ENCODE data around the gene YIPF1.

The YIPF1 gene

DNA sequence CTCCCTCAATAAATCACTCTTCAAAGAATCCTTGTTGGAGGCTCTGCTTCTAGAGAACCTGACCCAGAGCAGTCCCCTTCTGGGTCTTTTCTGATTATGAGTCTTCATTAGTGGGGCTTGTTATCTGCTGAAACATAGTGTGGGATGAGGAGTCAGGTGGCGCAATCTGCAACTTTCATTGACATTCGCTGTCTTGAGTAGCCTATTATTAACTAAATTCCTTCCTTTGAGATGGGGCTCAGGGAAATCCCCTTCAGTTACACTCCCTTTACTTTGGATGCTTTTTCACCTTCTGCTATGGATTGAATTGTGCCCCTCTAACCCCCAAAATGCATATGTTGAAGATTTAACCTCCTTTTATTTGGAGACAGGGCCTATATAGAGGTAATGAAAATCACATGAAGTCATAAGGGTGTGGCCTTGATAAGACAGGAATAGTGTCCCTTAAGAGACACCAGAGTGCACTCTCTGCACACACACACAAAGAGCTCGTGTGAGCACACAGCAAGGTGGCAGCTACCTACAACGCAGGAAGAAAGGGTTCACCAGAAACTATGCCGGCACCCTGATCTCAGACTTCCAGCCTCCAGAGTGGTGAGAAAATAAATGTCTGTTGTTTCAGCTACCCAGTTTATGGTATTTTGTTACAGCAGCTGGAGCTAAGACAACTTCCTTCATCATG, 23.9 kb upstream of the YIPF1 start:
- no peaks in the 10 kb centered on the region for H3K9me3 ChIP-seq (ENCODE audit: control insufficient read depth, insufficient read depth, low read length)
- H3K9ac ChIP-seq (ENCODE audit: low read depth, low read length): no peak overlapping the region
- H3K27ac ChIP-seq (ENCODE audit: low read depth, low read length): peak overlapping the region; percentile 56
- H3K4me1 ChIP-seq (ENCODE audit: control insufficient read depth, insufficient read depth, low read length): peaks cover 25% of the 10 kb centered on the region
- H3K36me3 ChIP-seq (ENCODE audit: control insufficient read depth, insufficient read depth, low read length): no peaks in the 10 kb centered on the region
- H3K27me3 ChIP-seq (ENCODE audit: control insufficient read depth, insufficient read depth, low read length): no peaks in the 10 kb centered on the region
- H3K4me3 ChIP-seq (ENCODE audit: low read depth, low read length): no peak overlapping the region

DNA sequence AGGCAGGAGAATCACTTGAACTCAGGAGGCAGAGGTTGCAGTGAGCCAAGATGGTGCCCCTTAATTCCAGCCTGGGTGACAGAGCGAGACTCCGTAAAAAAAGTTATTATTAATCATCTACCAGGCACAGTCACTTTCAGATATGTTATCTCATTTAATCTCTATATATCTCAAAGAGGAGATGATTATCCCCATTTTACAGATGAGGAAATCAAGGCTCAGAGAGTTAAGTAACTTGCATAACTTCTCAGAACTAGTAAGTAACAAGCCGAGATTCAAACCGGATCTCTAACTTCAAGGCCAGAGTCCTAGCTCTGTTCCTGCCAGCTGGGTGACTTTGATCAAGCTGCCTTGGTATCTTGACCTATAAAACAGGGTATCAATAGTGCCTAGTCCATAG, 21.8 kb upstream of the YIPF1 start:
- Histone ChIP-seq H3K36me3 (ENCODE audit: control insufficient read depth, insufficient read depth, low read length) (no peaks in the 10 kb centered on the region), H3K4me1 (ENCODE audit: control insufficient read depth, insufficient read depth, low read length) (peaks cover 25% of the 10 kb centered on the region), H3K9me3 (ENCODE audit: control insufficient read depth, insufficient read depth, low read length) (no peaks in the 10 kb centered on the region), H3K27me3 (ENCODE audit: control insufficient read depth, insufficient read depth, low read length) (no peaks in the 10 kb centered on the region), H3K27ac (ENCODE audit: low read depth, low read length) (no peak overlapping the region), H3K4me3 (ENCODE audit: low read depth, low read length) (no peak overlapping the region), H3K9ac (ENCODE audit: low read depth, low read length) (no peak overlapping the region)

DNA sequence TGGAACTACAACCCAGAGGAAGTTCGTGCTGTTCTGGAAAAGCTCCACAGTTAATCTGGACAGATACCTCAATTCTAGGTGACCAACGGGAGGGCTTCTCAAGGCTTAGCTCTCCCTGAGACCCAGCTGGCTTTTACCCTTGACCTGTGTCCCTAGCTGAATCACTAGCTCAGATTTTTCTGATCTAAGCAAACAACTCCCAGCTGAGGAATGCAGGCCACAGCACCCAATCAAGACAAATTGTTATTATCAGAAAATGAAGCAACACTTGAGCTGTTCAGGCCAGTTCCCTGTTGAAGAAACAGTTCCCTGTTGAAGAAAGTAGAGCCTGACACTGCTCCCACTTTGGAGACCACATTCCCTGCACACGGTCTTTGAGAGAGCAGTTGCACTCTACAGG, 20.3 kb upstream of the YIPF1 start:
- Histone ChIP-seq H3K36me3 (ENCODE audit: control insufficient read depth, insufficient read depth, low read length) (no peaks in the 10 kb centered on the region), H3K9ac (ENCODE audit: low read depth, low read length) (no peak overlapping the region), H3K27me3 (ENCODE audit: control insufficient read depth, insufficient read depth, low read length) (no peaks in the 10 kb centered on the region), H3K4me1 (ENCODE audit: control insufficient read depth, insufficient read depth, low read length) (peaks cover 22% of the 10 kb centered on the region), H3K4me3 (ENCODE audit: low read depth, low read length) (no peak overlapping the region), H3K9me3 (ENCODE audit: control insufficient read depth, insufficient read depth, low read length) (no peaks in the 10 kb centered on the region), H3K27ac (ENCODE audit: low read depth, low read length) (no peak overlapping the region)

DNA sequence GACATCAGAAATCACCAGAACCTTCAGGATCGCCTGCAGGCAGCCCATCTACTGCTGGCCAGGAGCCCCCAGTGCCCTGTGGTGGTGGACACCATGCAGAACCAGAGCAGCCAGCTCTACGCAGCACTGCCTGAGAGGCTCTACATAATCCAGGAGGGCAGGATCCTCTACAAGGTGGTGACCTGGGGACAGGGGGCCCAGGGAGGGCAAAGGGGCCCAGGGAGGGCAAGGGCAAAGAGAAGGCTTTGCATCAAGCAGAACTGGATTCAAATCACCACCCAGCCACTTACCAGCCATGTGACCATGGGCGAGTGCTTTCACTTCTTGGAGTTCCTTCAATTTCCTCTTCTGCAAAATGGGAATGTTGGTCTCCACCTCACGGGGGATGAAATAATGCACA, 16.5 kb upstream of the YIPF1 start:
- no peaks in the 10 kb centered on the region for H3K4me1 ChIP-seq (ENCODE audit: control insufficient read depth, insufficient read depth, low read length)
- no peaks in the 10 kb centered on the region for H3K36me3 ChIP-seq (ENCODE audit: control insufficient read depth, insufficient read depth, low read length)
- H3K27ac ChIP-seq (ENCODE audit: low read depth, low read length): no peak overlapping the region
- no peaks in the 10 kb centered on the region for H3K9me3 ChIP-seq (ENCODE audit: control insufficient read depth, insufficient read depth, low read length)
- no peak overlapping the region for H3K9ac ChIP-seq (ENCODE audit: low read depth, low read length)
- no peaks in the 10 kb centered on the region for H3K27me3 ChIP-seq (ENCODE audit: control insufficient read depth, insufficient read depth, low read length)
- H3K4me3 ChIP-seq (ENCODE audit: low read depth, low read length): no peak overlapping the region

DNA sequence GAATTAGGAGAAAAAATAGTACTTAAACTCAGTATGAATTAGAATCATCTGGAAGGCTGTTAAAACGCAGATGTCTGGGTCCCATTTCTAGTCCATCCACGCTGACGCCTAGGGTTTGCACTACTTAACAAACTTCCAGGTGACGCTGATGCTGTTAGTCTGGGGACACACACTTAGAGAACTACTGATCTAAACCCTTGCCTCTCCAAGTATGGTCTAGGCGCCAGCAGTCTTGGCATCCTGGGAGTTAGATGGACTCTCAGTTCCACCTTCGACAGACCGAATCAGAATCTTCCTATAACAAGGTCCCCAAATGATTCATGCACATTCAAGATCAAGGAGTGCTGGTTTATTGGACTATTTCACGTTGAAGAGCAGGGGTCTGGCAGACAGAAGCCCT, 15.9 kb upstream of the YIPF1 start:
- Histone ChIP-seq H3K4me1 (ENCODE audit: control insufficient read depth, insufficient read depth, low read length) (no peaks in the 10 kb centered on the region), H3K9ac (ENCODE audit: low read depth, low read length) (no peak overlapping the region), H3K27me3 (ENCODE audit: control insufficient read depth, insufficient read depth, low read length) (no peaks in the 10 kb centered on the region), H3K36me3 (ENCODE audit: control insufficient read depth, insufficient read depth, low read length) (no peaks in the 10 kb centered on the region), H3K9me3 (ENCODE audit: control insufficient read depth, insufficient read depth, low read length) (no peaks in the 10 kb centered on the region), H3K4me3 (ENCODE audit: low read depth, low read length) (no peak overlapping the region), H3K27ac (ENCODE audit: low read depth, low read length) (no peak overlapping the region)

DNA sequence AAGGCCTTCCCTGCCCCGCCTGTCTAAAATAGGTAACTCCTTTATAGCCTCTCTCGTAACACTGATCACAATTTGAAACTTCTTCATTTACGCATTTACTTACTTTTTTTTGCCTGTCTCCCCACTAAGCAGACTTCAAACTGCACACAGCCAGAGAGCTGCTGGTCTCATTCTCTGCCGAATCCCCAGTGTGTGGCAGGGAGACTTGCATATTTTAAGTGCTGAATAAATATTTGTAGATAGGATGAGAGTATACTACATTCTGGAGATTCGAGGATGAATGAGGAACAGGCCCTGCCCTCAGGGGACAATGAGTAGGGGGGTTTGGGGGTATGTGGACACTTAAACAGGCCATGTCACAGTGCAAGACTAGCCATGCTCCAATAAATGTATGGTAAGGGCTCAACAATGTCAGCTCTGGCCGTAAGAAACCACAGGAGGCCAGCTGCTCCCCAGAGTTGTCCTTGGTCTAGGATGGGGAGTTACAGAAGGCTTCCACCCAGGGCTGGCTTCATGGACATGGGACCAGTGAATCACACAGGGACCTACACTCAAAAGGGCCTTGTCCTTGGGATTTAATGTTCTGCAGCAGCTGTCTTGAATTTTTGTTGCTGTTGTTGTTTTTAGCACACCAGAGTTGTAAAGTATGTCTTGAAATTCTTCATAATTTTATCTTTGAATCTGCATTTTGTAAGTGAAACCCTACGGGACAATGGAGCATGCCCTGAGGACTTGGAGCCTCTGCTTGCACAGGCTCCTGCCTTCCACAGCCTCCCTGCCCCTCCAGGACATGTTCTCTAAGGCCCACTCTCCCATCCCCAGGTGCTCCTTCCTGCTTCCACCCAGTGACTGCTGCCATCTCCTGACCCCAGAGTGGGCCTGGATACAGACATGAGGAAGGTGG, 12.9 kb upstream of the YIPF1 start:
- Histone ChIP-seq H3K9ac (ENCODE audit: low read depth, low read length) (no peak overlapping the region), H3K4me1 (ENCODE audit: control insufficient read depth, insufficient read depth, low read length) (no peaks in the 10 kb centered on the region), H3K4me3 (ENCODE audit: low read depth, low read length) (no peak overlapping the region), H3K36me3 (ENCODE audit: control insufficient read depth, insufficient read depth, low read length) (no peaks in the 10 kb centered on the region), H3K27me3 (ENCODE audit: control insufficient read depth, insufficient read depth, low read length) (no peaks in the 10 kb centered on the region), H3K27ac (ENCODE audit: low read depth, low read length) (no peak overlapping the region), H3K9me3 (ENCODE audit: control insufficient read depth, insufficient read depth, low read length) (no peaks in the 10 kb centered on the region)

DNA sequence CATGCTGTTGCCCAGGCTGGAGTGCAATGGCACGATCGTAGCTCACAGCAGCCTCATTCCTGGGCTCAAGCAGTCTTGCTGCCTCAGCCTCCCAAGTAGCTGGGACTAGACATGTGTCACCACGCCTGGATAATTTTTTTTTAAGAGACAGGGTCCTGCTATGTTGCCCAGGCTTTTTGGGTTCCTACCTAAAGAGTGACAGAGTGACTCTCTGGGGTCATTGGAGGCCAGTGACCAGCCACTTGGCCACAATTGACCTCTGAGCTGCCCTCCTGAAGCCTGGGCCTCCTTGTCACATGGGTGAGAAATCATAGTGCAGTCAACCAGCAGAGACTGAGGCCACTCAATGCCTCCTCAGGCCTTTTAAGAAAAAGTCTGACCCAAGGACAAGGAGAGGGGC, 10.1 kb upstream of the YIPF1 start:
- H3K9ac ChIP-seq (ENCODE audit: low read depth, low read length): no peak overlapping the region
- no peaks in the 10 kb centered on the region for H3K4me1 ChIP-seq (ENCODE audit: control insufficient read depth, insufficient read depth, low read length)

DNA sequence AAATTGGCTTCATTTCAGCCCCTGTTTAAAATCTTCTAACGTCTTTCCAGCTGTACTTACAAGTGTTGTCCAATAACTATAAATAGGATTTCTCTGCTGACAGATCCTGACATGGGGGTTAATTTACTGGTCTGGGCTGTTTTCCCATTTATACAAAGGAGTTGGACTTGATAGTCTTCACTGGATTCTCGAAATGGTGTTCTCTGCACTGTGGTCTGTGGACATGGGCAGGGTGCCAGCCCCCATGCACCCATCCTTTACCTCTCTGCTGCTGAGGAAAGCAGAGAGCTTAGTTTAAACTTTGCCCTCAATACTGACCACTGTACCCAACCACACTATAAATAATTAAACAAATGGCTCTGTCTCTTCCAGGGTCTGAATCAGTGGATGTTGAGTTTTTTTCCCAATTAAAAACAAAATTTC, 9.6 kb upstream of the YIPF1 start:
- no peaks in the 10 kb centered on the region for H3K36me3 ChIP-seq (ENCODE audit: control insufficient read depth, insufficient read depth, low read length)
- no peak overlapping the region for H3K9ac ChIP-seq (ENCODE audit: low read depth, low read length)
- H3K4me1 ChIP-seq (ENCODE audit: control insufficient read depth, insufficient read depth, low read length): no peaks in the 10 kb centered on the region
- no peaks in the 10 kb centered on the region for H3K9me3 ChIP-seq (ENCODE audit: control insufficient read depth, insufficient read depth, low read length)
- no peaks in the 10 kb centered on the region for H3K27me3 ChIP-seq (ENCODE audit: control insufficient read depth, insufficient read depth, low read length)
- no peak overlapping the region for H3K4me3 ChIP-seq (ENCODE audit: low read depth, low read length)
- H3K27ac ChIP-seq (ENCODE audit: low read depth, low read length): no peak overlapping the region

More for the DNA sequence above, 10.1 kb upstream of the YIPF1 start:
- H3K27ac ChIP-seq (ENCODE audit: low read depth, low read length): no peak overlapping the region
- no peaks in the 10 kb centered on the region for H3K36me3 ChIP-seq (ENCODE audit: control insufficient read depth, insufficient read depth, low read length)
- H3K4me3 ChIP-seq (ENCODE audit: low read depth, low read length): no peak overlapping the region
- H3K27me3 ChIP-seq (ENCODE audit: control insufficient read depth, insufficient read depth, low read length): no peaks in the 10 kb centered on the region
- no peaks in the 10 kb centered on the region for H3K9me3 ChIP-seq (ENCODE audit: control insufficient read depth, insufficient read depth, low read length)

DNA sequence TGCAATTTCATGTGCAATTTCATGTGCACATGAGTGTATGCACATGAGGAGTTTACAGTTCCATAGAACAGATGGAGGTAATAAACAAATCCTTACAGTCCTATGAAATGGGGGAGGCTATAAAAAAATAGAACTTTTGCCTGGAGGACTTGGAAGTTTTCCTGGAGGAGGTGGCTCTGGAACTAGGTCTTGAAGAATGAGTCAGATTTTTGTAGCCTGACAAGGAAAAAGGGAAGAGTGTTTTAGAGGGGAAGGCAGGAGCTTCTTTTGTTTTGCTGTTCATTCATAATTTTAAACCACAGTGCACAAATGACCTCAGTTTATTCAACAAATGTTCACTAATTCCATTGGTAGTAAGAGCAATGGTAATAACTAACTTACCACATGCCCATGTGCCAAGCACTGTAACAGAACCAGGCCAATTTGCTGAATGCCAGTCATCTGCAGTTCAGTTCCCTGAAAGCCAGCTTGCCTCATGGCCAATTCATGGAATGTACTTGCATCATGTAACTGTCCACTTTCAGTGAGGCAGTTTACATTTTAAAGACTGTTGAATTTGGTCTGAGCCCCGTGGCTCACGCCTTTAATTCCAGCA, 7.1 kb upstream of the YIPF1 start:
- H3K27ac ChIP-seq (ENCODE audit: low read depth, low read length): no peak overlapping the region
- H3K4me3 ChIP-seq (ENCODE audit: low read depth, low read length): no peak overlapping the region
- H3K4me1 ChIP-seq (ENCODE audit: control insufficient read depth, insufficient read depth, low read length): no peaks in the 10 kb centered on the region
- no peak overlapping the region for H3K9ac ChIP-seq (ENCODE audit: low read depth, low read length)
- no peaks in the 10 kb centered on the region for H3K9me3 ChIP-seq (ENCODE audit: control insufficient read depth, insufficient read depth, low read length)
- H3K27me3 ChIP-seq (ENCODE audit: control insufficient read depth, insufficient read depth, low read length): no peaks in the 10 kb centered on the region
- H3K36me3 ChIP-seq (ENCODE audit: control insufficient read depth, insufficient read depth, low read length): no peaks in the 10 kb centered on the region

DNA sequence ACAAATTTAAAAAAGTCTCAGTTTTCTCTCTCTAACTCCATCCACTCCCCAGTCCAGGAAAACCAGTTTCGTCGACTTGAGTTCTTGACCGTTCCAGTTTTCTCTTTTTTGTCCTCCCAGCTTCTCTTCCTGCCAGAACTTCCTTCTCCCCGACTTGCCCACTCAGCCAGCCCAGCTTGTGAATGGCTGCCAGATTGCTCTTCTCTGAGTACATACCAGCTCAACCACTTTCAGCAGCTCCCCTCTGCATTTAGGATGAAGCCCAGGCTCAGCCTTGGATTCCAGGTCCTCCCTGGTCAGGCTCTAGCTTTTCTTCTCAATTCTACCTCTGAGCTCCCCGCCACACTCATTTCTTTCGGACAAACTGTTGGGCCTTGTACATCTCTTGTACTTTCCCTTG, 5.8 kb upstream of the YIPF1 start:
- Histone ChIP-seq H3K4me3 (ENCODE audit: low read depth, low read length) (no peak overlapping the region), H3K9me3 (ENCODE audit: control insufficient read depth, insufficient read depth, low read length) (no peaks in the 10 kb centered on the region), H3K36me3 (ENCODE audit: control insufficient read depth, insufficient read depth, low read length) (no peaks in the 10 kb centered on the region), H3K27me3 (ENCODE audit: control insufficient read depth, insufficient read depth, low read length) (no peaks in the 10 kb centered on the region), H3K27ac (ENCODE audit: low read depth, low read length) (no peak overlapping the region), H3K4me1 (ENCODE audit: control insufficient read depth, insufficient read depth, low read length) (0 out of 2 replicates have a peak, but pooled peaks cover under 1% of the 10 kb centered on the region), H3K9ac (ENCODE audit: low read depth, low read length) (no peak overlapping the region)

DNA sequence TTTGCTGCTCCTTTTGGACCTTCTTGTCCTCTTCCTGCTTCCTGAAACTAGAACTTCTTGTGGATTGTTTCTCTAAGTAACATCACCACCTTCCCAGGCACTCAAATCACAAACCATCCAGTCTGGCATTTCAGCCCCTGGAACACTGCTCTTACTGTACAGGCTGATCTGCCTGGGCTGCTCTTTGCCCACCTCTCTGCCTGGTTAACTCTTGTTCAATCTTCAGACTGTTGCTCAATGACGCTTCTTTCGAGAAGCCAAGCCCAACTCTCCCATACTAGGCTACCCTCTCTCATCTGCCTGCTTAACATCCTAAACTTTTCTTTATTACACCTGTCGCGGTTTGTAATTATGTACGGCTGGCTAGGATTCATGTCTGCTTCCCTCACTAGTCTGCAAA, 5.0 kb upstream of the YIPF1 start:
- no peak overlapping the region for H3K9ac ChIP-seq (ENCODE audit: low read depth, low read length)
- peaks cover 6% of the 10 kb centered on the region for H3K4me1 ChIP-seq (ENCODE audit: control insufficient read depth, insufficient read depth, low read length)
- no peaks in the 10 kb centered on the region for H3K9me3 ChIP-seq (ENCODE audit: control insufficient read depth, insufficient read depth, low read length)
- H3K27ac ChIP-seq (ENCODE audit: low read depth, low read length): no peak overlapping the region
- H3K4me3 ChIP-seq (ENCODE audit: low read depth, low read length): no peak overlapping the region
- H3K27me3 ChIP-seq (ENCODE audit: control insufficient read depth, insufficient read depth, low read length): no peaks in the 10 kb centered on the region
- no peaks in the 10 kb centered on the region for H3K36me3 ChIP-seq (ENCODE audit: control insufficient read depth, insufficient read depth, low read length)
